Breast epithelium (tissue), 3 donors: ENCODE results near the gene CHCHD6.

Source experiments
- CTCF ChIP-seq, 3 donors: fragments of 450-650 bp; IDR thresholded peaks; one replicate each; pipeline ENCODE4 v1.5.1; 2016 to 2017; ENCODE audit warnings: antibody characterized with exemption in 3 of 3, mild to moderate bottlenecking in 3 of 3, moderate library complexity in 3 of 3
- POLR2AphosphoS5 ChIP-seq, 3 donors: sonication (generic); formaldehyde crosslinking; IDR thresholded peaks; one replicate each; pipeline ENCODE4 v1.6.1; 2017; ENCODE audit warnings: antibody characterized with exemption in 3 of 3

- TF ChIP-seq CTCF (IDR thresholded peaks at IDR 0.05) (no peak), POLR2AphosphoS5 (IDR thresholded peaks at IDR 0.05) (peak in 2 of 3 donors; percentile 33 to 52)
These were observed 298.4 kb downstream of the CHCHD6 start for GRCh38 chr3:127002195-127003174.
